Tibial nerve (tissue), 4 donors: ENCODE data around the gene SH2D6. TPM values are rescaled to one million over a fixed set of nuclear protein-coding genes. Genes with fewer than 3 reads are reported as not detected.

ENCODE experiments used
- DNase-seq, 2 donors: peaks; one replicate each; pipeline ENCODE4 v3.0.0-alpha.2; 2019; ENCODE audit warnings: low spot score in 2 of 2
- H3K27ac ChIP-seq, 4 donors: fragments of 200-600 bp; sonication (generic) in 3 of 4; one replicate each; pipeline ENCODE4 v1.5.1; 2017 to 2019; ENCODE audit warnings: mild to moderate bottlenecking in 1 of 4
- H3K27me3 ChIP-seq, 2 donors: fragments of 200-600 bp; sonication (generic) in 1 of 2; one replicate each; pipeline versions ENCODE4 v1.5.1 to v1.6.0; 2017 to 2019
- H3K36me3 ChIP-seq, 3 donors: fragments of 200-600 bp; sonication (generic); one replicate each; pipeline ENCODE4 v1.5.1; 2018 to 2019
- H3K4me1 ChIP-seq, 4 donors: fragments of 200-600 bp; sonication (generic) in 3 of 4; one replicate each; pipeline ENCODE4 v1.5.1; 2017 to 2019
- H3K4me3 ChIP-seq, 4 donors: fragments of 200-600 bp; sonication (generic) in 3 of 4; one replicate each; pipeline ENCODE4 v1.5.1; 2017 to 2019; ENCODE audit warnings: mild to moderate bottlenecking in 1 of 4, moderate library complexity in 1 of 4
- H3K9me3 ChIP-seq, 4 donors: fragments of 200-600 bp; sonication (generic) in 3 of 4; one replicate each; pipeline ENCODE4 v1.5.1; 2017 to 2019
- CTCF ChIP-seq, 5 experiments: fragments of 200-600 bp in 3 of 5; fragments of 450-650 bp in 2 of 5; sonication (generic) in 3 of 5; IDR thresholded peaks; one replicate each; pipeline ENCODE4 v1.5.1; 2016 to 2019; ENCODE audit warnings: antibody characterized with exemption in 5 of 5, mild to moderate bottlenecking in 3 of 5, moderate library complexity in 2 of 5
- EP300 ChIP-seq, 2 donors: sonication (generic); formaldehyde crosslinking; IDR thresholded peaks; one replicate each; pipeline ENCODE4 v1.6.1; 2017; ENCODE audit warnings: antibody characterized with exemption in 2 of 2, mild to moderate bottlenecking in 1 of 2
- POLR2A ChIP-seq, 2 donors: fragments of 450-650 bp; IDR thresholded peaks; one replicate each; pipeline ENCODE4 v1.6.1; 2017; ENCODE audit warnings: antibody characterized with exemption in 2 of 2, mild to moderate bottlenecking in 2 of 2, moderate library complexity in 2 of 2
- WGBS, 2 donors: methylation state at CpG; one replicate each; pipeline ENCODE4 v1.1.5; 2018; 5-methylcytosine and 5-hydroxymethylcytosine counted together
- total RNA-seq, 4 donors: library from RNA; depleted of rRNA; stranded (reverse); fragments of >200 nt; gene quantifications; one replicate each; pipeline ENCODE4 v1.1.0, GENCODE V29; 2016

The SH2D6 gene
- total RNA-seq, 4 donors from 2014 or later, result 1.1 TPM; not detected in 3

GRCh38 chr2:85470850-85471800 is 52.6 kb downstream of the SH2D6 start:
- peaks cover 0 to 22% (median 11%) of the 10 kb centered on the region in 4 donors for H3K4me1 ChIP-seq
- no peaks in the 10 kb centered on the region for H3K27me3 ChIP-seq
- peak overlapping the region in 3 of 4 donors; percentile 58 to 69 (median 67) for H3K27ac ChIP-seq
- 35 to 36% methylated on average over 11 of the region's 11 CpGs for WGBS, 2 donors
- no peaks in the 10 kb centered on the region for H3K9me3 ChIP-seq
- DNase-seq, result no peak
- no peaks in the 10 kb centered on the region for H3K36me3 ChIP-seq
- no peak overlapping the region for H3K4me3 ChIP-seq
- TF ChIP-seq POLR2A (IDR thresholded peaks at IDR 0.05), result no peak
- TF ChIP-seq CTCF (IDR thresholded peaks at IDR 0.05), result no peak
- no peak for TF ChIP-seq EP300 (IDR thresholded peaks at IDR 0.05)

- no peak for TF ChIP-seq EP300 (IDR thresholded peaks at IDR 0.05)
- no peak for TF ChIP-seq CTCF (IDR thresholded peaks at IDR 0.05)
- TF ChIP-seq POLR2A (IDR thresholded peaks at IDR 0.05), result no peak
- peaks cover 0 to 22% (median 11%) of the 10 kb centered on the region in 4 donors for H3K4me1 ChIP-seq
- no peak for DNase-seq
- no peaks in the 10 kb centered on the region for H3K9me3 ChIP-seq
- no peak overlapping the region for H3K27ac ChIP-seq
- H3K36me3 ChIP-seq, result no peaks in the 10 kb centered on the region
- H3K27me3 ChIP-seq, result no peaks in the 10 kb centered on the region
- no peak overlapping the region for H3K4me3 ChIP-seq
- WGBS, 2 donors, result 80 to 81% methylated on average over 4 of the region's 4 CpGs
These were observed 53.7 kb downstream of the SH2D6 start for GRCh38 chr2:85472261-85472660.

- H3K27me3 ChIP-seq, result no peaks in the 10 kb centered on the region
- no peak for DNase-seq
- TF ChIP-seq CTCF (IDR thresholded peaks at IDR 0.05), result no peak
- TF ChIP-seq POLR2A (IDR thresholded peaks at IDR 0.05), result no peak
- no peak for TF ChIP-seq EP300 (IDR thresholded peaks at IDR 0.05)
- H3K36me3 ChIP-seq, result no peaks in the 10 kb centered on the region
- H3K4me1 ChIP-seq, result peaks cover 0 to 14% (median 8%) of the 10 kb centered on the region in 4 donors
- H3K27ac ChIP-seq, result no peak overlapping the region
- 42 to 44% methylated on average over 3 of the region's 3 CpGs for WGBS, 2 donors
- H3K4me3 ChIP-seq, result no peak overlapping the region
- no peaks in the 10 kb centered on the region for H3K9me3 ChIP-seq
These were observed 57.4 kb downstream of the SH2D6 start for GRCh38 chr2:85475799-85476490.

DNA sequence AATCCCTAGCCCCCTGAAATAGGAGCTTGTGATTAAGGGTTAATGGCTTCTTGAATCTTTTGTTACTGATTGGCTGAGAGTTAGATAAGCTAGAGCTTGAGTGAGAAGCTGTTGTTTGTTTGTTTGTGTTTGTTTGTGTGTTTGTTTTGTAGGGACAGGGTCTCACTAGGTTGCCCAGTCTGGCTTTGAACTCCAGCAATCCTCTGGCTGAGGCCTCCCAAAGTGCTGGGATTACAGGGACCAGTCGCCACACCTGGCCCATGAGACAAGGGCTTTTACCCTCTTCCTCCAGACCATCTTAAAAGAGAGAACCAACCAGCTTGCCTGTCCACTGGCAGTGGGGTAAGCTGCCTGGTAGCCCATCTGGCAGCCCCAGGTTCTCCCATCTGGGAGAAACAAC is 58.1 kb downstream of the SH2D6 start:
- Histone ChIP-seq H3K27me3 (no peaks in the 10 kb centered on the region), H3K4me1 (peaks cover 0 to 7% (median 3%) of the 10 kb centered on the region in 4 donors), H3K4me3 (no peak overlapping the region), H3K9me3 (no peaks in the 10 kb centered on the region), H3K36me3 (no peaks in the 10 kb centered on the region), H3K27ac (no peak overlapping the region)
- TF ChIP-seq EP300 (IDR thresholded peaks at IDR 0.05) (no peak), POLR2A (IDR thresholded peaks at IDR 0.05) (no peak), CTCF (IDR thresholded peaks at IDR 0.05) (no peak)
- WGBS, 2 donors, result 88 to 100% methylated on average over 1 of the region's 1 CpG
- no peak for DNase-seq

- no peak for TF ChIP-seq EP300 (IDR thresholded peaks at IDR 0.05)
- TF ChIP-seq CTCF (IDR thresholded peaks at IDR 0.05), result no peak
- TF ChIP-seq POLR2A (IDR thresholded peaks at IDR 0.05), result no peak
- no peak for DNase-seq
- 85 to 91% methylated on average over 2 of the region's 2 CpGs for WGBS, 2 donors
These were observed 59.4 kb downstream of the SH2D6 start for GRCh38 chr2:85477884-85478283.

More at GRCh38 chr2:85477884-85478283, 59.4 kb downstream of the SH2D6 start:
- Histone ChIP-seq H3K9me3 (no peaks in the 10 kb centered on the region), H3K27me3 (no peaks in the 10 kb centered on the region), H3K36me3 (no peaks in the 10 kb centered on the region), H3K27ac (no peak overlapping the region), H3K4me3 (no peak overlapping the region), H3K4me1 (no peaks in the 10 kb centered on the region)
